Neural cell (in vitro differentiated cells): Measurements from ENCODE around the gene ZNF521. TPM values are rescaled to one million over a fixed set of nuclear protein-coding genes. Genes with fewer than 3 reads are reported as not detected.

Experiments used
- H2AFZ ChIP-seq: fragments of 200-600, 300-800 bp; sonication (generic), shearing (Covaris generic); 2 replicates; pipeline ENCODE4 v1.6.0; 2014; ENCODE audit warnings: low read depth, mild to moderate bottlenecking, antibody characterized with exemption, low read length, moderate library complexity
- H3F3A ChIP-seq: fragments of 200-600 bp; shearing (Covaris generic); 2 replicates; pipeline ENCODE4 v1.6.1; 2016; ENCODE audit warnings: mild to moderate bottlenecking, moderate library complexity, mixed read lengths, antibody characterized with exemption, low read length; ENCODE audit not compliant: insufficient read depth, poor library complexity, severe bottlenecking
- H3K27ac ChIP-seq: fragments of 200-600, 300-800 bp; sonication (generic), shearing (Covaris generic); 2 replicates; pipeline ENCODE4 v1.5.1; 2014; ENCODE audit warnings: mild to moderate bottlenecking, low read length, moderate library complexity
- H3K27me3 ChIP-seq: fragments of 300-800, 200-600 bp; sonication (generic), shearing (Covaris generic); 2 replicates; pipeline ENCODE4 v1.6.0; 2014; ENCODE audit warnings: mild to moderate bottlenecking, low read depth, low read length, moderate library complexity; ENCODE audit not compliant: insufficient read depth
- H3K36me3 ChIP-seq: fragments of 300-800, 200-600 bp; sonication (generic), shearing (Covaris generic); 2 replicates; pipeline ENCODE4 v1.5.1; 2014; ENCODE audit warnings: mild to moderate bottlenecking, antibody characterized with exemption, low read length, moderate library complexity; ENCODE audit not compliant: insufficient read depth
- H3K4me2 ChIP-seq: fragments of 300-800, 200-600 bp; sonication (generic), shearing (Covaris generic); 2 replicates; pipeline ENCODE4 v1.6.0; 2014; ENCODE audit warnings: mild to moderate bottlenecking, low read length
- H3K4me3 ChIP-seq: fragments of 300-800, 200-600 bp; sonication (generic), shearing (Covaris generic); 2 replicates; pipeline ENCODE4 v1.5.1; 2014; ENCODE audit warnings: mild to moderate bottlenecking, low read length, moderate library complexity
- H3K79me2 ChIP-seq: fragments of 200-600 bp; shearing (Covaris generic); replicated peaks from 2 replicates; pipeline ENCODE4 v1.6.0; 2014; ENCODE audit warnings: mild to moderate bottlenecking, low read length, moderate library complexity; ENCODE audit not compliant: insufficient read depth
- H3K9ac ChIP-seq: fragments of 300-800, 200-600 bp; sonication (generic), shearing (Covaris generic); 2 replicates; pipeline ENCODE4 v1.6.1; 2016; ENCODE audit warnings: mild to moderate bottlenecking, low read length, mixed read lengths
- H3K9me2 ChIP-seq: fragments of 200-600 bp; shearing (Covaris generic); 2 replicates; pipeline ENCODE4 v1.6.1; 2016; ENCODE audit warnings: mild to moderate bottlenecking, low read length, mixed read lengths; ENCODE audit not compliant: insufficient read depth
- H3K9me3 ChIP-seq: fragments of 200-600, 300-800 bp; sonication (generic), shearing (Covaris generic); 2 replicates; pipeline ENCODE4 v1.6.1; 2016; ENCODE audit warnings: mild to moderate bottlenecking, mixed run types, low read length, moderate library complexity, mixed read lengths
- H4K20me1 ChIP-seq: fragments of 200-600 bp; shearing (Covaris generic); 2 replicates; pipeline ENCODE4 v1.6.1; 2016; ENCODE audit warnings: mild to moderate bottlenecking, mixed run types; ENCODE audit not compliant: insufficient read depth
- EZH2 ChIP-seq: fragments of 200-600, 300-800 bp; shearing (Covaris generic), sonication (generic); IDR thresholded peaks from 2 replicates; pipeline ENCODE4 v1.6.1; 2014; ENCODE audit warnings: antibody characterized with exemption, low read length, borderline replicate concordance, mild to moderate bottlenecking; ENCODE audit not compliant: insufficient read depth, poor library complexity, severe bottlenecking
- MXI1 ChIP-seq: fragments of 450-650 bp; conservative IDR thresholded peaks from 2 replicates; pipeline ENCODE4 v1.6.1; 2014; ENCODE audit warnings: antibody characterized with exemption, mild to moderate bottlenecking; ENCODE audit not compliant: poor library complexity, severe bottlenecking
- RAD21 ChIP-seq: fragments of 450-650 bp; conservative IDR thresholded peaks from 2 replicates; pipeline ENCODE4 v1.6.1; 2014; ENCODE audit warnings: antibody characterized with exemption, mild to moderate bottlenecking, moderate library complexity
- REST ChIP-seq: IDR thresholded peaks from 2 replicates; pipeline ENCODE4 v1.6.1; 2012; ENCODE audit warnings: borderline replicate concordance
- SMC3 ChIP-seq: fragments of 450-650 bp; conservative IDR thresholded peaks from 2 replicates; pipeline ENCODE4 v1.6.1; 2014; ENCODE audit warnings: antibody characterized with exemption, mild to moderate bottlenecking, moderate library complexity; ENCODE audit not compliant: poor library complexity
- TAF1 ChIP-seq: IDR thresholded peaks from 2 replicates; pipeline ENCODE4 v1.6.1; 2012; ENCODE audit warnings: low read depth
- polyA plus RNA-seq: library from polyadenylated mRNA; depleted of rRNA; stranded (reverse); fragments of >200 nt; gene quantifications from 2 replicates; pipeline ENCODE4 v1.2.3, GENCODE V29; 2014
- TF ChIP-seq, protein P1 (sequence below): fragments of 450-650 bp; IDR thresholded peaks from 2 replicates; pipeline ENCODE4 v1.5.1; 2014; ENCODE audit warnings: antibody characterized with exemption, mild to moderate bottlenecking, moderate library complexity; ENCODE audit not compliant: poor library complexity, severe bottlenecking

Gene ZNF521
- polyA plus RNA-seq, 1 donor from 2014 or later: 101 TPM

GRCh38 chr18:25299426-25300300, 52.3 kb downstream of the ZNF521 start:
- Histone ChIP-seq H3K27ac (no peak overlapping the region), H4K20me1 (no peaks in the 10 kb centered on the region), H2AFZ (no peak overlapping the region), H3F3A (no peaks in the 10 kb centered on the region), H3K36me3 (peaks cover 4% of the 10 kb centered on the region), H3K27me3 (no peaks in the 10 kb centered on the region), H3K4me3 (no peak overlapping the region), H3K9ac (no peak overlapping the region), H3K9me3 (no peaks in the 10 kb centered on the region), H3K9me2 (no peaks in the 10 kb centered on the region), H3K4me2 (no peak overlapping the region), H3K79me2 (peaks cover 61% of the 10 kb centered on the region)
- TF ChIP-seq, protein P1, sequence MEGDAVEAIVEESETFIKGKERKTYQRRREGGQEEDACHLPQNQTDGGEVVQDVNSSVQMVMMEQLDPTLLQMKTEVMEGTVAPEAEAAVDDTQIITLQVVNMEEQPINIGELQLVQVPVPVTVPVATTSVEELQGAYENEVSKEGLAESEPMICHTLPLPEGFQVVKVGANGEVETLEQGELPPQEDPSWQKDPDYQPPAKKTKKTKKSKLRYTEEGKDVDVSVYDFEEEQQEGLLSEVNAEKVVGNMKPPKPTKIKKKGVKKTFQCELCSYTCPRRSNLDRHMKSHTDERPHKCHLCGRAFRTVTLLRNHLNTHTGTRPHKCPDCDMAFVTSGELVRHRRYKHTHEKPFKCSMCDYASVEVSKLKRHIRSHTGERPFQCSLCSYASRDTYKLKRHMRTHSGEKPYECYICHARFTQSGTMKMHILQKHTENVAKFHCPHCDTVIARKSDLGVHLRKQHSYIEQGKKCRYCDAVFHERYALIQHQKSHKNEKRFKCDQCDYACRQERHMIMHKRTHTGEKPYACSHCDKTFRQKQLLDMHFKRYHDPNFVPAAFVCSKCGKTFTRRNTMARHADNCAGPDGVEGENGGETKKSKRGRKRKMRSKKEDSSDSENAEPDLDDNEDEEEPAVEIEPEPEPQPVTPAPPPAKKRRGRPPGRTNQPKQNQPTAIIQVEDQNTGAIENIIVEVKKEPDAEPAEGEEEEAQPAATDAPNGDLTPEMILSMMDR: no peak
- TF ChIP-seq TAF1 (no peak), REST (no peak), SMC3 (no peak)

DNA sequence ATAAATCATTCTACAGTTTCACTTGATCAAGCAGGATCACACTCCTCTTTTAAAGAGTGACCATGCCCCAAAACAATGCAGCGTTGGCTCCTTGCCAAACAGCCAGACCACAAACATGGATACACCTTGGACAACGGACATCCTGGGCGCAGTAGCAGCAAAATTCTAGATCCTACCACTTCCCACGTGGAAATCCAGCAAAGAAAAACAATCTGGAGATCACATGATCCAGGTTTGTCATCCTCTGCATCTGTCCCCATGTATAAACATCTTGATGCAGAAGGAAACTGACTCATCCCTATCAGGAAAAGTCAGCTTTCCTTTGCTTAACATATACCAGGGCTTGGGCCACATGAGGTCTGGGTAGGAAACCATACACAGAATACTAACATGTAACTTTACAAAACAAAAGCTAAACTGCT, 53.1 kb downstream of the ZNF521 start:
- Histone ChIP-seq H3K9me2 (no peaks in the 10 kb centered on the region), H3F3A (no peaks in the 10 kb centered on the region), H3K27ac (no peak overlapping the region), H3K9me3 (no peaks in the 10 kb centered on the region), H3K27me3 (no peaks in the 10 kb centered on the region), H2AFZ (no peak overlapping the region), H4K20me1 (no peaks in the 10 kb centered on the region), H3K79me2 (peaks cover 62% of the 10 kb centered on the region), H3K4me3 (no peak overlapping the region), H3K4me2 (no peak overlapping the region), H3K9ac (no peak overlapping the region), H3K36me3 (peaks cover 4% of the 10 kb centered on the region)
- no peak for TF ChIP-seq RAD21
- TF ChIP-seq TAF1: no peak
- no peak for TF ChIP-seq SMC3
- no peak for TF ChIP-seq MXI1
- TF ChIP-seq EZH2: no peak
- TF ChIP-seq, protein P1: no peak
